ENCODE data around the gene C2CD2. TPM values are rescaled to one million over a fixed set of nuclear protein-coding genes. Genes with fewer than 3 reads are reported as not detected.

C2CD2 gene
- polyA plus RNA-seq, 1 of the 3 experiments (the other 2 are of a cell fraction) = 9.7 TPM

DNA sequence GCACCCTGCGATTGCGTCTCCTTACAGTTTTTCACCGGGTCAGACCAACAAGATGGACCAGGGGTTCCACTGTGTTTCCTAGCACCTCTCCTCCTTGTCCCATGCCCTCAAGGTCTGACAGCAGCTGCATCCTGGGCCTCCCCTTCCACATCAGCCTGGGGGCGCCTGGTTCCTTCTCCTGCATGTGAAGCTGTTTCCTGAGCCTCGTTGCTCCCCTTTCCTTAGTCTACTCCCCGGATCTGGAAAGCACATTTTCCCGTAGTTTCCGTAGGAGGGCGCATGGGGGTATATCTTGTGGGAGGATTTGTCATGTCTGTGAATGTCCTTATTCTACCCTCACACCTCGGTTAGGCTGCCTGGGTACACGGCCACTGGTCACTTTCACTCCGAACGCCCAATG is 80.8 kb downstream of the C2CD2 start:
- no peak for TF ChIP-seq PBX3 (IDR thresholded peaks at IDR 0.05)
- TF ChIP-seq RCOR1 (IDR thresholded peaks at IDR 0.05; ENCODE audit: low read length) = no peak
- TF ChIP-seq TEAD4 (IDR thresholded peaks at IDR 0.05; ENCODE audit: borderline replicate concordance, insufficient read depth) = no peak
- TF ChIP-seq TAF1 (IDR thresholded peaks at IDR 0.05; ENCODE audit: borderline replicate concordance, low read depth, low read length) = no peak
- TF ChIP-seq YY1 (IDR thresholded peaks at IDR 0.05; ENCODE audit: low read depth) = no peak
- TF ChIP-seq, protein P1, sequence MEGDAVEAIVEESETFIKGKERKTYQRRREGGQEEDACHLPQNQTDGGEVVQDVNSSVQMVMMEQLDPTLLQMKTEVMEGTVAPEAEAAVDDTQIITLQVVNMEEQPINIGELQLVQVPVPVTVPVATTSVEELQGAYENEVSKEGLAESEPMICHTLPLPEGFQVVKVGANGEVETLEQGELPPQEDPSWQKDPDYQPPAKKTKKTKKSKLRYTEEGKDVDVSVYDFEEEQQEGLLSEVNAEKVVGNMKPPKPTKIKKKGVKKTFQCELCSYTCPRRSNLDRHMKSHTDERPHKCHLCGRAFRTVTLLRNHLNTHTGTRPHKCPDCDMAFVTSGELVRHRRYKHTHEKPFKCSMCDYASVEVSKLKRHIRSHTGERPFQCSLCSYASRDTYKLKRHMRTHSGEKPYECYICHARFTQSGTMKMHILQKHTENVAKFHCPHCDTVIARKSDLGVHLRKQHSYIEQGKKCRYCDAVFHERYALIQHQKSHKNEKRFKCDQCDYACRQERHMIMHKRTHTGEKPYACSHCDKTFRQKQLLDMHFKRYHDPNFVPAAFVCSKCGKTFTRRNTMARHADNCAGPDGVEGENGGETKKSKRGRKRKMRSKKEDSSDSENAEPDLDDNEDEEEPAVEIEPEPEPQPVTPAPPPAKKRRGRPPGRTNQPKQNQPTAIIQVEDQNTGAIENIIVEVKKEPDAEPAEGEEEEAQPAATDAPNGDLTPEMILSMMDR (IDR thresholded peaks at IDR 0.05) = no peak
- TF ChIP-seq NRF1 (IDR thresholded peaks at IDR 0.05; ENCODE audit: low read depth, low read length) = no peak
- TF ChIP-seq, protein P2, sequence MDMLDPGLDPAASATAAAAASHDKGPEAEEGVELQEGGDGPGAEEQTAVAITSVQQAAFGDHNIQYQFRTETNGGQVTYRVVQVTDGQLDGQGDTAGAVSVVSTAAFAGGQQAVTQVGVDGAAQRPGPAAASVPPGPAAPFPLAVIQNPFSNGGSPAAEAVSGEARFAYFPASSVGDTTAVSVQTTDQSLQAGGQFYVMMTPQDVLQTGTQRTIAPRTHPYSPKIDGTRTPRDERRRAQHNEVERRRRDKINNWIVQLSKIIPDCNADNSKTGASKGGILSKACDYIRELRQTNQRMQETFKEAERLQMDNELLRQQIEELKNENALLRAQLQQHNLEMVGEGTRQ (IDR thresholded peaks at IDR 0.05; ENCODE audit: borderline replicate concordance, low read depth, low read length) = no peak
- TF ChIP-seq SIN3A (IDR thresholded peaks at IDR 0.05; ENCODE audit: borderline replicate concordance, low read depth, low read length) = no peak
- TF ChIP-seq TCF12 (IDR thresholded peaks at IDR 0.05) = no peak
- no peak for TF ChIP-seq ELF1 (IDR thresholded peaks at IDR 0.05)
- no peak for TF ChIP-seq RXRA (IDR thresholded peaks at IDR 0.05; ENCODE audit: borderline replicate concordance, low read depth)
- H2AFZ ChIP-seq (ENCODE audit: low read depth) = no peak overlapping the region
- H4K20me1 ChIP-seq (ENCODE audit: insufficient read depth) = no peaks in the 10 kb centered on the region
- no peaks in the 10 kb centered on the region for H3K9me2 ChIP-seq
- H3K4me2 ChIP-seq = no peak overlapping the region
- H3K79me2 ChIP-seq (ENCODE audit: insufficient read depth) = peaks cover 19% of the 10 kb centered on the region; the same call in 1 of the 2 replicates
- H3K36me3 ChIP-seq (replicated peaks in 1 of 2; ENCODE audit: control insufficient read depth in 1 of 2, insufficient read depth in 2 of 2, low read length in 1 of 2) = no peaks in the 10 kb centered on the region
- no peak for DNase-seq
- no peak overlapping the region for H3K9ac ChIP-seq
- H3K4me1 ChIP-seq (ENCODE audit: control insufficient read depth in 1 of 2, insufficient read depth in 2 of 2, low read depth in 1 of 2, low read length in 1 of 2) = peaks cover 0 to 23% of the 10 kb centered on the region in 2 experiments; a peak in 3 of 4 replicates
- no peak overlapping the region for H3K4me3 ChIP-seq (ENCODE audit: low read depth in 2 of 2, low read length in 1 of 2)
- WGBS (ENCODE audit: low lambda C conversion rate) = 93% methylated on average over 13 of the region's 13 CpGs
- no peaks in the 10 kb centered on the region for H3K27me3 ChIP-seq (ENCODE audit: insufficient read depth)
- peaks cover 4% of the 10 kb centered on the region for H3F3A ChIP-seq (replicated peaks; ENCODE audit: insufficient read depth)
- ChIA-PET CTCF (interaction anchor here (1.1 to 1.9 kb wide), 4 partner anchors 25 to 244 kb away, joined by 3 to 7 read pairs (median 3); no protein-coding TSS in a partner anchor), POLR2A (no interaction called here)
- no peaks in the 10 kb centered on the region for H3K9me3 ChIP-seq
- no peak overlapping the region for H3K27ac ChIP-seq (ENCODE audit: low read depth in 2 of 2, low read length in 1 of 2)

DNA sequence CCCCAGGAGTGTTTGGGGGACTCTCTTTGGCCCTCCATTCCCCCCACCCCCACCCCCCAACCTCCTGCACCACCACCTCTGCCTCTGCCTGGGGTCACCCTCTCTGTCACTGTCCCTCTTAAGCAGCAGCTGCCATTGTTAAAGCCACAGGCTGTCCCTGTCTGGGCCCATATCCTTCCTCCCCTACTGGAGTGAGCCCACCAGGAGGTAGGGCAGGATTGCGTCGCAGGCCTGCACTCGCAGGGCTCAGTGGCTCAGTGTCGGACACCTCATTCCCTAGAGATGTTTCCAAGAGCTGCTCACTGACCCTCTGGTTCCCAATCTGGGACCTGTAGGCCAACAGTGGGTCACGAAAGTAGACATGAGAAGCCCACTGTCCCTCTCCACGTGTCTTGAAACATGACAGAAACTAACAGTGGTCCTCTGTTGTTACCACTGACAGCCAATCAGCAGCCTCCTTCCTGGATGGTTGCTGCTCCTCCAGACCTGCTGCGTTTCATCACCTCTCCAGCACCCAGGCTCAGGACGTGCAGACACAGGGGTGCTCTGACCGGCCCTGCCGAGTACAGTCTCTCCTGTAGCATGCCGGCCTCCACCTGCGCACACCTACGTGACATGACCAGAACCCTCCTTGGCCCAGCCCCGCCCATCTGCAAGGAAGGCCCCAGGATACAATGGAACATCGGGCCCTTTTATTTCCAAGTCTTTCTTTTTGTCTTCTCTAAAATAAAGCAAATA is 82.4 kb downstream of the C2CD2 start:
- 96% methylated on average over 14 of the region's 15 CpGs for WGBS (ENCODE audit: low lambda C conversion rate)
- Histone ChIP-seq H3K27me3 (ENCODE audit: insufficient read depth) (no peaks in the 10 kb centered on the region), H3K4me2 (no peak overlapping the region), H3K9me3 (no peaks in the 10 kb centered on the region), H3K9ac (no peak overlapping the region), H2AFZ (ENCODE audit: low read depth) (no peak overlapping the region), H3K36me3 (replicated peaks in 1 of 2; ENCODE audit: control insufficient read depth in 1 of 2, insufficient read depth in 2 of 2, low read length in 1 of 2) (no peaks in the 10 kb centered on the region), H3K4me1 (ENCODE audit: control insufficient read depth in 1 of 2, insufficient read depth in 2 of 2, low read depth in 1 of 2, low read length in 1 of 2) (peaks cover 0 to 16% of the 10 kb centered on the region in 2 experiments; a peak in 1 of 4 replicates), H3K79me2 (ENCODE audit: insufficient read depth) (peaks cover 6% of the 10 kb centered on the region; the same call in 1 of the 2 replicates), H3K27ac (ENCODE audit: low read depth in 2 of 2, low read length in 1 of 2) (peak overlapping the region in 1 of 2 experiments; percentile 56; a peak in 1 of 4 replicates), H3F3A (replicated peaks; ENCODE audit: insufficient read depth) (no peaks in the 10 kb centered on the region), H3K4me3 (ENCODE audit: low read depth in 2 of 2, low read length in 1 of 2) (no peak overlapping the region), H3K9me2 (no peaks in the 10 kb centered on the region), H4K20me1 (ENCODE audit: insufficient read depth) (no peaks in the 10 kb centered on the region)
- no peak for DNase-seq
- CTCF ChIA-PET = interaction anchor here (0.9 to 1.9 kb wide), 3 partner anchors 55 to 259 kb away, joined by 3 to 7 read pairs (median 4); no protein-coding TSS in a partner anchor
- POLR2A ChIA-PET = no interaction called here
- TF ChIP-seq ZBTB33 (IDR thresholded peaks at IDR 0.05; ENCODE audit: borderline replicate concordance, low read depth) (no peak), MEF2A (IDR thresholded peaks at IDR 0.05; ENCODE audit: borderline replicate concordance, low read depth) (no peak), TAF1 (IDR thresholded peaks at IDR 0.05; ENCODE audit: borderline replicate concordance, low read depth, low read length) (no peak), JUND (IDR thresholded peaks at IDR 0.05) (no peak)
